Natural killer cell (primary cell): ENCODE measurements around the gene FANCI. TPM values are rescaled to one million over a fixed set of nuclear protein-coding genes. Genes with fewer than 3 reads are reported as not detected.

Source experiments
- ATAC-seq, 3 donors: fragments of 150-1000 bp in 2 of 3; fragments of 200-7000 bp in 1 of 3; cut with Tn5 transposase; 1 replicate in 1 of 3; 2 replicates in 2 of 3; pipeline ENCODE4 v1.10.0; 2021; ENCODE audit warnings: mild to moderate bottlenecking in 2 of 3, moderate library complexity in 2 of 3
- DNase-seq, 2 donors: peaks; one replicate each; pipeline versions ENCODE4 v3.0.0 to v3.0.0-alpha.2; 2013 to 2021; ENCODE audit warnings: mixed read lengths in 1 of 2
- H3K27ac ChIP-seq: one replicate; pipeline ENCODE4 v1.5.1; 2013; ENCODE audit warnings: mild to moderate bottlenecking, low read length
- H3K27me3 ChIP-seq: one replicate; pipeline ENCODE4 v1.6.1; 2013; ENCODE audit warnings: low read length; ENCODE audit not compliant: control insufficient read depth, insufficient read depth
- H3K36me3 ChIP-seq: one replicate; pipeline ENCODE4 v1.6.1; 2013; ENCODE audit warnings: low read length; ENCODE audit not compliant: control insufficient read depth, insufficient read depth
- H3K4me1 ChIP-seq: one replicate; pipeline ENCODE4 v1.6.1; 2013; ENCODE audit warnings: low read length; ENCODE audit not compliant: control insufficient read depth, insufficient read depth
- H3K4me3 ChIP-seq: one replicate; pipeline ENCODE4 v1.5.1; 2013; ENCODE audit warnings: low read length
- H3K9me3 ChIP-seq: one replicate; pipeline ENCODE4 v1.6.1; 2013; ENCODE audit warnings: low read length; ENCODE audit not compliant: control insufficient read depth, insufficient read depth
- H3K27ac Mint-ChIP-seq, 2 donors: one replicate each; pipeline ENCODE4 v1.8.0; 2022; ENCODE audit warnings: mild to moderate bottlenecking in 2 of 2, mixed read lengths in 2 of 2, moderate library complexity in 1 of 2
- H3K27me3 Mint-ChIP-seq, 2 donors: one replicate each; pipeline ENCODE4 v1.8.0; 2022; ENCODE audit warnings: low read depth in 2 of 2, mixed read lengths in 2 of 2
- H3K36me3 Mint-ChIP-seq: one replicate; pipeline ENCODE4 v1.8.0; 2022; ENCODE audit warnings: mixed read lengths
- H3K4me1 Mint-ChIP-seq, 2 donors: one replicate each; pipeline ENCODE4 v1.8.0; 2022; ENCODE audit warnings: mixed read lengths in 2 of 2
- H3K4me3 Mint-ChIP-seq: one replicate; pipeline ENCODE4 v1.8.0; 2022; ENCODE audit warnings: mild to moderate bottlenecking, moderate library complexity, mixed read lengths
- H3K9me3 Mint-ChIP-seq, 2 donors: one replicate each; pipeline ENCODE4 v1.8.0; 2022; ENCODE audit warnings: mixed read lengths in 2 of 2
- CTCF ChIP-seq: fragments of 200-600 bp; IDR thresholded peaks from one replicate; pipeline ENCODE4 v1.8.0; 2022; ENCODE audit warnings: antibody characterized with exemption
- WGBS: methylation state at CpG from one replicate; pipeline ENCODE4 v1.1.7; 2013; ENCODE audit warnings: missing lambda C conversion rate; ENCODE audit not compliant: insufficient coverage; 5-methylcytosine and 5-hydroxymethylcytosine counted together
- intact Hi-C: fragments of 100-400 bp; cut with micrococcal nuclease; formaldehyde crosslinking; loops from one replicate; pipeline ENCODE4 v1.14.2; 2022
- total RNA-seq, 4 donors: library from RNA; stranded (reverse); fragments of 120-200 nt in 1 of 4; gene quantifications; one replicate each; pipeline versions ENCODE4 v1.2.3 to v1.2.4, GENCODE V29; 2013 to 2022

Gene FANCI
- total RNA-seq, 3 donors from 2014 or later (not counting 1 experiment from before 2014, with no cell fraction given) = 22.3 to 27.9 (median 22.7) TPM

GRCh38 chr15:89363770-89364169 is 120.0 kb downstream of the FANCI start:
- no peak overlapping the region for H3K4me3 Mint-ChIP-seq
- H3K27ac Mint-ChIP-seq = no peak overlapping the region
- no peak for DNase-seq
- Histone ChIP-seq H3K27ac (no peak overlapping the region), H3K4me1 (peaks cover 25% of the 10 kb centered on the region), H3K9me3 (no peaks in the 10 kb centered on the region), H3K36me3 (no peaks in the 10 kb centered on the region), H3K27me3 (peaks cover 72% of the 10 kb centered on the region), H3K4me3 (no peak overlapping the region)
- WGBS = 35% methylated on average over 4 of the region's 4 CpGs
- intact Hi-C loops = no loop called here
- H3K36me3 Mint-ChIP-seq = no peaks in the 10 kb centered on the region
- H3K9me3 Mint-ChIP-seq = no peaks in the 10 kb centered on the region
- H3K4me1 Mint-ChIP-seq = peaks cover 0 to 18% of the 10 kb centered on the region in 2 donors
- ATAC-seq = no peak
- no peak for TF ChIP-seq CTCF
- peaks cover 68 to 69% of the 10 kb centered on the region in 2 donors for H3K27me3 Mint-ChIP-seq

GRCh38 chr15:89364341-89364740 is 120.6 kb downstream of the FANCI start:
- no peaks in the 10 kb centered on the region for H3K9me3 ChIP-seq
- Mint-ChIP-seq H3K27me3 (peaks cover 69 to 74% of the 10 kb centered on the region in 2 donors), H3K9me3 (no peaks in the 10 kb centered on the region), H3K36me3 (no peaks in the 10 kb centered on the region), H3K4me1 (peaks cover 0 to 16% of the 10 kb centered on the region in 2 donors), H3K27ac (no peak overlapping the region), H3K4me3 (no peak overlapping the region)
- H3K27ac ChIP-seq = no peak overlapping the region
- no peak overlapping the region for H3K4me3 ChIP-seq
- H3K27me3 ChIP-seq = peaks cover 75% of the 10 kb centered on the region
- TF ChIP-seq CTCF = no peak
- 10% methylated on average over 6 of the region's 6 CpGs for WGBS
- H3K4me1 ChIP-seq = peaks cover 19% of the 10 kb centered on the region
- intact Hi-C loops = no loop called here
- ATAC-seq (no peak), DNase-seq (no peak)
- H3K36me3 ChIP-seq = no peaks in the 10 kb centered on the region

- no peaks in the 10 kb centered on the region for H3K9me3 Mint-ChIP-seq
- Histone ChIP-seq H3K9me3 (no peaks in the 10 kb centered on the region), H3K4me3 (no peak overlapping the region), H3K36me3 (no peaks in the 10 kb centered on the region), H3K27ac (no peak overlapping the region), H3K27me3 (peaks cover 72% of the 10 kb centered on the region), H3K4me1 (peaks cover 17% of the 10 kb centered on the region)
- ATAC-seq = no peak
- TF ChIP-seq CTCF = no peak
- H3K27me3 Mint-ChIP-seq = peaks cover 64 to 73% of the 10 kb centered on the region in 2 donors
- no peaks in the 10 kb centered on the region for H3K36me3 Mint-ChIP-seq
- no peak overlapping the region for H3K27ac Mint-ChIP-seq
- DNase-seq = no peak
- WGBS = 33% methylated on average over 12 of the region's 13 CpGs
- intact Hi-C loops = no loop called here
- peaks cover 0 to 16% of the 10 kb centered on the region in 2 donors for H3K4me1 Mint-ChIP-seq
- H3K4me3 Mint-ChIP-seq = no peak overlapping the region
These were observed 121.1 kb downstream of the FANCI start for GRCh38 chr15:89364741-89365450.
